Suprapubic skin (tissue), 4 donors: ENCODE results near the gene SLC6A1. TPM values are rescaled to one million over a fixed set of nuclear protein-coding genes. Genes with fewer than 3 reads are reported as not detected.

ENCODE experiments used
- DNase-seq, 2 donors: peaks; one replicate each; pipeline ENCODE4 v3.0.0-alpha.2; 2019; ENCODE audit warnings: low spot score in 2 of 2
- H3K27ac ChIP-seq: fragments of 200-600 bp; sonication (generic); one replicate; pipeline ENCODE4 v1.5.1; 2019
- H3K27me3 ChIP-seq: fragments of 200-600 bp; sonication (generic); one replicate; pipeline ENCODE4 v1.5.1; 2019
- H3K36me3 ChIP-seq: fragments of 200-600 bp; sonication (generic); one replicate; pipeline ENCODE4 v1.5.1; 2019
- H3K4me1 ChIP-seq: fragments of 200-600 bp; sonication (generic); one replicate; pipeline ENCODE4 v1.5.1; 2019
- H3K4me3 ChIP-seq: fragments of 200-600 bp; sonication (generic); one replicate; pipeline ENCODE4 v1.5.1; 2019; ENCODE audit warnings: mild to moderate bottlenecking
- H3K9me3 ChIP-seq: fragments of 200-600 bp; sonication (generic); one replicate; pipeline ENCODE4 v1.5.1; 2019
- CTCF ChIP-seq, 2 donors: fragments of 200-600 bp in 1 of 2; fragments of 450-650 bp in 1 of 2; sonication (generic) in 1 of 2; IDR thresholded peaks; one replicate each; pipeline ENCODE4 v1.5.1; 2016 to 2019; ENCODE audit warnings: antibody characterized with exemption in 2 of 2, mild to moderate bottlenecking in 1 of 2, moderate library complexity in 1 of 2
- EP300 ChIP-seq: sonication (generic); formaldehyde crosslinking; IDR thresholded peaks from one replicate; pipeline ENCODE4 v1.6.1; 2017; ENCODE audit warnings: antibody characterized with exemption
- POLR2A ChIP-seq, 2 donors: fragments of 450-650 bp; IDR thresholded peaks; one replicate each; pipeline ENCODE4 v1.6.1; 2017; ENCODE audit warnings: antibody characterized with exemption in 2 of 2, mild to moderate bottlenecking in 2 of 2, moderate library complexity in 2 of 2
- POLR2AphosphoS5 ChIP-seq, 3 donors: sonication (generic); formaldehyde crosslinking; IDR thresholded peaks; one replicate each; pipeline ENCODE4 v1.6.1; 2017; ENCODE audit warnings: antibody characterized with exemption in 3 of 3
- WGBS: methylation state at CpG from one replicate; pipeline ENCODE4 v1.1.5; 2018; 5-methylcytosine and 5-hydroxymethylcytosine counted together
- total RNA-seq, 4 donors: library from RNA; depleted of rRNA; stranded (reverse); fragments of >200 nt; gene quantifications; one replicate each; pipeline ENCODE4 v1.1.0, GENCODE V29; 2016

Gene SLC6A1
- total RNA-seq, 4 donors from 2014 or later, result 0.96 to 13.0 (median 4.3) TPM

- H3K27ac ChIP-seq, result no peak overlapping the region
- no peaks in the 10 kb centered on the region for H3K4me1 ChIP-seq
- H3K36me3 ChIP-seq, result no peaks in the 10 kb centered on the region
- peaks cover 30% of the 10 kb centered on the region for H3K27me3 ChIP-seq
- WGBS, result 51% methylated on average over 8 of the region's 10 CpGs
- no peak overlapping the region for H3K4me3 ChIP-seq
- TF ChIP-seq POLR2A (IDR thresholded peaks at IDR 0.05) (no peak), POLR2AphosphoS5 (IDR thresholded peaks at IDR 0.05) (no peak), CTCF (IDR thresholded peaks at IDR 0.05) (no peak), EP300 (no peak)
- no peaks in the 10 kb centered on the region for H3K9me3 ChIP-seq
- DNase-seq, result no peak
Observed at GRCh38 chr3:10972072-10972782, 20.3 kb upstream of the SLC6A1 start.

DNA sequence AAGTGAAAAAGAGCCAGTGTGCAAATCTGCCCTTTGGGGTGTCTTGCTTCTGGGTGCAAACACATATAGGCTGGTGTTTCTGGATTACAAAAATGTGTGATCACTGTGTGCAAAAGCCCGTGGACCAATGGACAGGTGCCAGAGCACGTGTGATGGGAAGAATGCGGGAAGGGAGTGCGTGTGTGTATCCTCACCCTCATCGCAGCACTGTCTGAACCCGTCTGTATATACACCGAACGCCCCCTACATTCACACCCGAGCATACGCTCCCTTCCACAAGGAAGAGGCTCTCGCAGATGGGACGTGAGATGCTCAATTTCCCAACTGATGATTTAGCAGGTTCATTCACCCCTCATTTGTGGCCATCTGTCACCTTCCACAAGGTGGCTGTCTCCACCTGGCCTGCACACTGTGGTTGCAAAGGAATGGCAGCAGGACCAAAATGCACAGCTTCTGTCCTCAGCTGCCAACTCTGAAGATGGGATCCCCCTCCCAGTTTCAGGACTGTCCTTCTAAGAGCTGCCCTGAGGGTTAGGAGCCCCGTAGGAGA, 19.4 kb upstream of the SLC6A1 start:
- 77% methylated on average over 13 of the region's 13 CpGs for WGBS
- Histone ChIP-seq H3K36me3 (no peaks in the 10 kb centered on the region), H3K4me1 (no peaks in the 10 kb centered on the region), H3K27me3 (peaks cover 30% of the 10 kb centered on the region), H3K27ac (no peak overlapping the region), H3K9me3 (no peaks in the 10 kb centered on the region), H3K4me3 (no peak overlapping the region)
- TF ChIP-seq CTCF (IDR thresholded peaks at IDR 0.05) (no peak), POLR2A (IDR thresholded peaks at IDR 0.05) (no peak), POLR2AphosphoS5 (IDR thresholded peaks at IDR 0.05) (no peak), EP300 (no peak)
- no peak for DNase-seq

DNA sequence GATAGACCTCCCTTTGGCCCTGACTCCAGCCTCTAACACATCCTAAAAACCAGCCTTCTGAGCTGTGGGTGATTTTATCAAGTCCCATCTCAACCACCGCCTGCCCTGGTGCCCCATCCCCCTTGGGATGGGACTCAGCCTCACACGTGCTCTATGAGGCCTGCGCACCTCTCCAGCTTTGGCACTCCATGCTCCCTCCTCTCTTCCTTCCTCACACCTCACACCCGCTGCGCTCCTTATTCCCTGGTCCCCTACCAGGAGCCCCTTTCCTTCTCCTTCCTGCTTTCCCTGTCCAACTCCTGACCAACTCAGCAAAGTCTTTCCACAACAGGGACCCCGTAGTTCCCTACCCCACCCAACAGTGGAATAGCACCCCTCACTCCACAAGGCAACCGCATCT, 18.4 kb upstream of the SLC6A1 start:
- no peak for TF ChIP-seq POLR2AphosphoS5 (IDR thresholded peaks at IDR 0.05)
- no peak for TF ChIP-seq POLR2A (IDR thresholded peaks at IDR 0.05)
- TF ChIP-seq EP300, result no peak
- no peak for TF ChIP-seq CTCF (IDR thresholded peaks at IDR 0.05)
- no peaks in the 10 kb centered on the region for H3K9me3 ChIP-seq
- 84% methylated on average over 7 of the region's 7 CpGs for WGBS
- no peak overlapping the region for H3K27ac ChIP-seq
- no peak overlapping the region for H3K4me3 ChIP-seq
- DNase-seq, result no peak
- H3K36me3 ChIP-seq, result no peaks in the 10 kb centered on the region
- no peaks in the 10 kb centered on the region for H3K4me1 ChIP-seq
- peaks cover 30% of the 10 kb centered on the region for H3K27me3 ChIP-seq

GRCh38 chr3:10974746-10975375, 17.7 kb upstream of the SLC6A1 start:
- Histone ChIP-seq H3K4me1 (no peaks in the 10 kb centered on the region), H3K4me3 (no peak overlapping the region), H3K27me3 (peaks cover 30% of the 10 kb centered on the region), H3K9me3 (no peaks in the 10 kb centered on the region), H3K36me3 (no peaks in the 10 kb centered on the region), H3K27ac (no peak overlapping the region)
- WGBS, result 75% methylated on average over 7 of the region's 7 CpGs
- TF ChIP-seq EP300, result no peak
- TF ChIP-seq POLR2AphosphoS5 (IDR thresholded peaks at IDR 0.05), result no peak
- TF ChIP-seq POLR2A (IDR thresholded peaks at IDR 0.05), result no peak
- DNase-seq, result no peak

DNA sequence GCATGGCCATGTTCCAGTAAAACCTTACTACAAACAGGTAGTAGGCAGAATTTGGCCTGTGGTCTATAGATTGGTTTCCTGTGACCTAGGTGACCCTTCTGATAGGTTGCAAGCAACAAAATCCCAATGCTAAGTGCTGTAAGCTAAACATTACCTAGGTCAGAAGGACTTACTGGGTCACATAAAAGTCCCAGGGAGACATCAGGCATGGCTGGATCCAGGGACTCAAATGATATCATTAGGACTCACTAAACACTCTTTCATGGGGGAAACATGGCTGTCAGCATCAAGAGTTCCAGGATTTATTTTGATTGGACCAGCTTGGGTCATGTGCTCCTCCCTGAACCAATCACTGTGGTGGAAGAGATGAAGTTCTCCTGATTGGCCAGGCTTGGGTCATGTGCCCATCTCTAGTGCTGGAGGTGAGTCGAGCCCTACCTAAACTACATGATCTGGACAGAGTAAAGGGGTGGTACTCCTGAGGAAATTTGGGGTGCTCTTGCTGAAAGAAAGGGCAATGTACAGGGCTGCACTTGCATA, 16.8 kb upstream of the SLC6A1 start:
- H3K36me3 ChIP-seq, result no peaks in the 10 kb centered on the region
- H3K4me3 ChIP-seq, result no peak overlapping the region
- no peak for DNase-seq
- WGBS, result 100% methylated on average over 1 of the region's 1 CpG
- H3K27me3 ChIP-seq, result peaks cover 27% of the 10 kb centered on the region
- no peak overlapping the region for H3K27ac ChIP-seq
- TF ChIP-seq EP300, result no peak
- no peak for TF ChIP-seq POLR2AphosphoS5 (IDR thresholded peaks at IDR 0.05)
- TF ChIP-seq POLR2A (IDR thresholded peaks at IDR 0.05), result no peak
- TF ChIP-seq CTCF (IDR thresholded peaks at IDR 0.05), result no peak
- H3K9me3 ChIP-seq, result no peaks in the 10 kb centered on the region
- H3K4me1 ChIP-seq, result no peaks in the 10 kb centered on the region
